ENCODE measurements around the gene RIMS4.

Gene RIMS4

DNA sequence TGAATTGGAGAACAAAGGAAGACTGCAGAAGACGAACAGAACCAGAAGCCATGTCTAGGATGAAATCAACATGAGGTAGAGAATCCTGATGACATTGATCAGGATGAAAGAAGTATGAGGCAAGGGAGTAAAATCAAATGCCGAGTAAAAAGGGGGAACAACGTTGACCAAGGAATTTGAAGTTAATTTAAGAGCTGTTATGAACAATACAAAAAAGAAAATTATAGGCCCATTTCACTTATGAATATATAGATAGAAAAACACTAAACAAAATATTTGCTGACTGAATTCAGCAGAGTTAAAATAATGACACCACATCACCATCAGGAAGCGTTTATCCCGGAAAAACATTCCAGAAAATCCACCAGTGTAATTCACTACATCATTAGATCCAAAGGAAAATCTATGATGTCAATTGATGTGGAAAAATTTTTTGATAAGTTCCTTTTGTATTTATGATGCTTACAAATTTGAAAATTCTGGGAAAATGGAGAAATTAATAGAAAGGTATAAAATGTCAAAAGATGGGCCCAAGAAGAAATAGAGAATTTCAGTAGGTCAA is 103.2 kb downstream of the RIMS4 start:
- Histone ChIP-seq H4K20me1 (ENCODE audit: insufficient read depth) (no peaks in the 10 kb centered on the region; the same call in 1 of the 2 replicates), H3K79me2 (ENCODE audit: insufficient read depth, low read depth) (no peaks in the 10 kb centered on the region), H3K27ac (no peak overlapping the region), H3K4me3 (IDR thresholded peaks at IDR 0.05; ENCODE audit: insufficient read depth, low read depth, low read length) (no peak overlapping the region), H3K9ac (no peak overlapping the region), H3K4me1 (ENCODE audit: low read depth, poor library complexity, severe bottlenecking) (peaks cover 10% of the 10 kb centered on the region), H3K36me3 (ENCODE audit: insufficient read depth) (no peaks in the 10 kb centered on the region), H2AFZ (ENCODE audit: low read depth) (no peak overlapping the region), H3K4me2 (no peak overlapping the region), H3K27me3 (ENCODE audit: insufficient read depth, low read depth) (peaks cover 83% of the 10 kb centered on the region)
- TF ChIP-seq, protein P1, sequence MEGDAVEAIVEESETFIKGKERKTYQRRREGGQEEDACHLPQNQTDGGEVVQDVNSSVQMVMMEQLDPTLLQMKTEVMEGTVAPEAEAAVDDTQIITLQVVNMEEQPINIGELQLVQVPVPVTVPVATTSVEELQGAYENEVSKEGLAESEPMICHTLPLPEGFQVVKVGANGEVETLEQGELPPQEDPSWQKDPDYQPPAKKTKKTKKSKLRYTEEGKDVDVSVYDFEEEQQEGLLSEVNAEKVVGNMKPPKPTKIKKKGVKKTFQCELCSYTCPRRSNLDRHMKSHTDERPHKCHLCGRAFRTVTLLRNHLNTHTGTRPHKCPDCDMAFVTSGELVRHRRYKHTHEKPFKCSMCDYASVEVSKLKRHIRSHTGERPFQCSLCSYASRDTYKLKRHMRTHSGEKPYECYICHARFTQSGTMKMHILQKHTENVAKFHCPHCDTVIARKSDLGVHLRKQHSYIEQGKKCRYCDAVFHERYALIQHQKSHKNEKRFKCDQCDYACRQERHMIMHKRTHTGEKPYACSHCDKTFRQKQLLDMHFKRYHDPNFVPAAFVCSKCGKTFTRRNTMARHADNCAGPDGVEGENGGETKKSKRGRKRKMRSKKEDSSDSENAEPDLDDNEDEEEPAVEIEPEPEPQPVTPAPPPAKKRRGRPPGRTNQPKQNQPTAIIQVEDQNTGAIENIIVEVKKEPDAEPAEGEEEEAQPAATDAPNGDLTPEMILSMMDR (conservative IDR thresholded peaks at IDR 0.05; ENCODE audit: low read depth, low read length), result no peak

DNA sequence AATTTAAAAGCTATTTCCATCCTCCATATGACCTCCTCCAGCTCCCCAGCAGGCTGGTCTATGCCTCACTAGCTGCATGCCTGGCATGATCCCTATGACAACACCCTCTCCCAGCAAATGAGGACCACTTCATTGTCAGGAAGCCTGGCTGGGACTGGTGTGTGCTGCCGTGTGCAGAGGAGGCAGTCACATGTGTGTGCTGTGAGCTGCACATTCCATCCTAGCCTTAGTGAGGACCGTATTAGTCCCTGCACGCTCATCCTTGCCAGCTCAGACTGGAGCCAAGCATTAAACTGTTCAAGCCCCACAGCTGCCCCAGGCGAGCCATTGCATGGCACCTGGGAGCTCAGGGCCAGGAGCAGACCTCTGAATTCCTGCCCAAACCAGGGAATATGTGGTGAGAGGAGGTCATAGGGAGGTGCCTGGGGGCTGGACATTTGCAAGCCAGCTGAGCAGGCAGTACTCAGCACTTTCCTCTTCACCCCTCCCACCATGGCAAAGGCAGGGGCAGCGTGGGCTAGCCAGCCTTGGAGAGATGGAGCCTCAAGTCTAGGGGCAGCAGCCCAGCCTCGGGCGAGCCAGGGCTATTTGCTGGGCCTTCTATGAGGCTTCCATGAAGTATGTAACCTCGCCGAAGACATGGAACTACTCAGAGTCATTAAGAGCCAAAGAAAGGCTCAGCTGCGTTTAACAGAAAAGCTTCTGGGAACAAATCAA is 103.9 kb downstream of the RIMS4 start:
- Histone ChIP-seq H3K27me3 (ENCODE audit: insufficient read depth, low read depth) (peaks cover 83% of the 10 kb centered on the region), H3K27ac (no peak overlapping the region), H2AFZ (ENCODE audit: low read depth) (no peak overlapping the region), H3K9ac (no peak overlapping the region), H3K36me3 (ENCODE audit: insufficient read depth) (no peaks in the 10 kb centered on the region), H3K4me1 (ENCODE audit: low read depth, poor library complexity, severe bottlenecking) (peaks cover 10% of the 10 kb centered on the region), H4K20me1 (ENCODE audit: insufficient read depth) (no peaks in the 10 kb centered on the region; the same call in 1 of the 2 replicates), H3K4me3 (IDR thresholded peaks at IDR 0.05; ENCODE audit: insufficient read depth, low read depth, low read length) (no peak overlapping the region), H3K79me2 (ENCODE audit: insufficient read depth, low read depth) (no peaks in the 10 kb centered on the region), H3K4me2 (no peak overlapping the region)
- TF ChIP-seq, protein P1 (conservative IDR thresholded peaks at IDR 0.05; ENCODE audit: low read depth, low read length), result no peak

DNA sequence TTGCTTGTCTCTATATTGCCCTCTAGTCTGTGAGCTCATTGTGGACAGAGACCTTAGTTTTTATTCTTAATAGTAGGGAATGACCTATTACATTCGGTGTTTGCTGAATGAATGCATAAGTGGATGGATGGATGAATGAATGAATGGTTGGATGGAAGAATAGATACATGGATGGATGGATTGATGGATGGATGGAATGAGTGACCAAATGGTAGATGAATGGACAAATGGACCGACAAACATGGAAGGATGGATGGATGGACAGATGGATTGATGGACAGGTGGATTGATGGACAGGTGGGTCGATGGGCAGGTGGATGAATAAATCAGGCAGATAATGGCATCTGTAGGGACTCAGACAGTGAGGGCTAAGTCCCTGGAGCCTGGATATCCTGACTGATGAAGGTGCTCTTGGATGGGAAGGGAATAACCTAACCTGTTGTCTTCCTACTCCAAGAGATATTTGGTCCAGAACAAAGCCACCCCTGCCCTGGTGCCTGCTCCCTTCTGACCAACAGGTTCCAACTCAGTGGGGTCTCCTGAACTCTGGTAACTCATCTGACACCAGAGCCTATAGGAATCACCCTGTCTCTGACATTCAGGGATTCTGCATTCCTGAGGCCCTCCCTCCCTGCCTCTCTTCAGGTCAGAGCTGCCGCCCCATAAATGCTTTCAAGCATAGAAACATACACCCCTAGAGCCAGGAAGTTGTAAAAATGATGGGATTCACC is 104.8 kb downstream of the RIMS4 start:
- Histone ChIP-seq H3K4me2 (no peak overlapping the region), H3K36me3 (ENCODE audit: insufficient read depth) (no peaks in the 10 kb centered on the region), H3K27ac (no peak overlapping the region), H2AFZ (ENCODE audit: low read depth) (no peak overlapping the region), H3K9ac (no peak overlapping the region), H4K20me1 (ENCODE audit: insufficient read depth) (no peaks in the 10 kb centered on the region; the same call in 1 of the 2 replicates), H3K79me2 (ENCODE audit: insufficient read depth, low read depth) (no peaks in the 10 kb centered on the region), H3K27me3 (ENCODE audit: insufficient read depth, low read depth) (peaks cover 84% of the 10 kb centered on the region), H3K4me1 (ENCODE audit: low read depth, poor library complexity, severe bottlenecking) (peaks cover 10% of the 10 kb centered on the region), H3K4me3 (IDR thresholded peaks at IDR 0.05; ENCODE audit: insufficient read depth, low read depth, low read length) (no peak overlapping the region)
- TF ChIP-seq, protein P1 (conservative IDR thresholded peaks at IDR 0.05; ENCODE audit: low read depth, low read length), result no peak

DNA sequence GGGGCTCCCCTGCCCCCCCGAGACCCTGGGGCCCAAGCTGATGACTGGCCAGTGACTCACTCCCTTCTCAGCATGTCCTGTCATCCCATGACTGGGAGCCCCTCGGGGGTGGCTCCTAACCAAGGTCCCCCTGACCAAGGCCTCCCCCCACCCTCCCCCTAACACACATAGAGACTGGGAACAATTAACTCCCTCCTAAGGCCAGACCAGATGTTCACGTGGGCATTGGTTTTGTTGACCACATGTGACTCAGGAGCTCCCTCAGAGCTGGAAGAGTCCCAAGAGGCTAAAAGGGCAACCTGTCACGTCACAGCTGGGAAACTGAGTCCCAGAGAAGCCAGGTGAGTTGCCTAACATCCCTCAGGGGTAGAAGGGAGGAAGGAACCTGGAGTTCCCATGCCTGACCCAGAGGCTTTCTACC is 105.8 kb downstream of the RIMS4 start:
- no peaks in the 10 kb centered on the region; the same call in 1 of the 2 replicates for H4K20me1 ChIP-seq (ENCODE audit: insufficient read depth)
- TF ChIP-seq, protein P1 (conservative IDR thresholded peaks at IDR 0.05; ENCODE audit: low read depth, low read length), result no peak
- no peak overlapping the region for H2AFZ ChIP-seq (ENCODE audit: low read depth)
- H3K27ac ChIP-seq, result no peak overlapping the region
- H3K4me1 ChIP-seq (ENCODE audit: low read depth, poor library complexity, severe bottlenecking), result peaks cover 3% of the 10 kb centered on the region
- H3K79me2 ChIP-seq (ENCODE audit: insufficient read depth, low read depth), result no peaks in the 10 kb centered on the region
- H3K9ac ChIP-seq, result no peak overlapping the region
- H3K4me2 ChIP-seq, result no peak overlapping the region
- peaks cover 87% of the 10 kb centered on the region for H3K27me3 ChIP-seq (ENCODE audit: insufficient read depth, low read depth)
- no peaks in the 10 kb centered on the region for H3K36me3 ChIP-seq (ENCODE audit: insufficient read depth)
- H3K4me3 ChIP-seq (IDR thresholded peaks at IDR 0.05; ENCODE audit: insufficient read depth, low read depth, low read length), result no peak overlapping the region
